Coronary artery (tissue), 2 donors: ENCODE data around the gene BCR.

ENCODE experiments used
- DNase-seq: peaks from one replicate; pipeline ENCODE4 v3.0.0-alpha.2; 2017; ENCODE audit warnings: low spot score
- H3K27ac ChIP-seq, 2 donors: fragments of 200-600 bp; sonication (generic); one replicate each; pipeline ENCODE4 v1.5.1; 2016 to 2019
- H3K4me3 ChIP-seq: fragments of 200-600 bp; sonication (generic); 2 replicates; pipeline ENCODE4 v1.5.1; 2016; ENCODE audit warnings: mild to moderate bottlenecking, moderate library complexity
- TF ChIP-seq, protein P1 (sequence below): fragments of 200-600 bp; sonication (generic); IDR thresholded peaks from one replicate; pipeline ENCODE4 v1.5.1; 2019; ENCODE audit warnings: antibody characterized with exemption

Gene BCR

DNA sequence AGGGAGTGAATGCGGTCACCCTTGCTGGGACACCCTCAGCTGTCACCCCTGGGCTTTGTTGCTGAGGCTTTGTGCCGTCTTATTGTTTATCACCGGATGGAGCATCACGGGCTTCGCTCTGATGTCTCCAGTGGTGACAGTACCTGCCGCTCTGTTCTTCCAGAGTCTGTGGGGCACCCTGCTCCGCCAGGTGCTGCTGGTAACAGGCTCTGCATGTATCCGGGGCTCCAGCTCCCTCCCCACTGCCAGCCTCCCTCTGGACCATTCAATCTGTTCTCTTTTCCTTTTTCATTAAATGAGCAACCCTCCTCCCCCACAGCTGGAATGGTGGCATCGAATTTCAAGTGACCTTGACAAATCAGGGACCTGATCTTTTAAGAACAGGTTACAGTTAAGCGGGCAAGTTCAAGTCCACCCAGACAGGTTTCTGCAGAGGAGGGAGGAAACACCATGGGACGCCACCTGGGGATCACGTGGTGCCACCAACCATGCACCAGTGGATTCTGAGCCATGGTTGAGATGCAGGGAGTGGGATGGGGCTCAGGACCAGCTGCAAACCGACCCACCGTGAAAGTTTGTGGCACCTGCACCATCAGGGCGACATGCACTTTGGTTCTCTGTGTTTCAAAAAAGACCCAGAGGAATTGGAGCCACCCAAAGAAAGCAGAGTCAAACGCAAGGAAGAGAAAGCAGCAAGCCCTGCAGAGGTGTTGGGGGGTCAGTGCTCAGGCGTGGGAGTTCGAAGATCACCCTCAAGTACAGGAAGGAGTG lies 89.3 kb downstream of the BCR start:
- Histone ChIP-seq H3K27ac (no peak overlapping the region), H3K4me3 (no peak overlapping the region)
- TF ChIP-seq, protein P1, sequence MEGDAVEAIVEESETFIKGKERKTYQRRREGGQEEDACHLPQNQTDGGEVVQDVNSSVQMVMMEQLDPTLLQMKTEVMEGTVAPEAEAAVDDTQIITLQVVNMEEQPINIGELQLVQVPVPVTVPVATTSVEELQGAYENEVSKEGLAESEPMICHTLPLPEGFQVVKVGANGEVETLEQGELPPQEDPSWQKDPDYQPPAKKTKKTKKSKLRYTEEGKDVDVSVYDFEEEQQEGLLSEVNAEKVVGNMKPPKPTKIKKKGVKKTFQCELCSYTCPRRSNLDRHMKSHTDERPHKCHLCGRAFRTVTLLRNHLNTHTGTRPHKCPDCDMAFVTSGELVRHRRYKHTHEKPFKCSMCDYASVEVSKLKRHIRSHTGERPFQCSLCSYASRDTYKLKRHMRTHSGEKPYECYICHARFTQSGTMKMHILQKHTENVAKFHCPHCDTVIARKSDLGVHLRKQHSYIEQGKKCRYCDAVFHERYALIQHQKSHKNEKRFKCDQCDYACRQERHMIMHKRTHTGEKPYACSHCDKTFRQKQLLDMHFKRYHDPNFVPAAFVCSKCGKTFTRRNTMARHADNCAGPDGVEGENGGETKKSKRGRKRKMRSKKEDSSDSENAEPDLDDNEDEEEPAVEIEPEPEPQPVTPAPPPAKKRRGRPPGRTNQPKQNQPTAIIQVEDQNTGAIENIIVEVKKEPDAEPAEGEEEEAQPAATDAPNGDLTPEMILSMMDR, result no peak
- no peak for DNase-seq

DNA sequence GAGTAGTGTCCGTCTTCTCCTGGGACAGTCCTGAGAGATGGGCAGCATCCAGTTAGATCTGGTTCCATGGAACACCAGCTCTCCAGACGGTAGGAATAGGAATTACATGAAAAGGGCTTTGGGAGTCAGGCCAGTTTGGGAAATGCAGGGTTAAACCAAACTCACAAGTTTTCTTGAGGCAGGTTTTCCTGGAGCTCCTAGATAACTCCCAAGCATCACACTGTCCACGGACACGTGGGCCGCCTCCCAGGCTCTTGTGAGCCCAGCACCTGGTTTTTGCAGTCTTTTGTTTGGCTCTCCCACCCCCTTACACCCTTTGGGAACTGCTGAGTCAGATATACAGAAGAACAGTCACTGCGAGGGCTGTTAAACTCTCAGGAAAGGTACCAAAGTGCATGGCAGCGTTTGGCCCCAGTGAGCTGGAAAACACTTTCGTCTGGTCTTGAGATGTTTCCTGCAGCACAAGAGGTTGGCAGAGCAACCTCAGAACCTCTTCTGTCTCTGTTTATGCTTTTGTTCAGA lies 90.0 kb downstream of the BCR start:
- no peak overlapping the region for H3K4me3 ChIP-seq
- H3K27ac ChIP-seq, result no peak overlapping the region
- DNase-seq, result no peak
- TF ChIP-seq, protein P1, result no peak

DNA sequence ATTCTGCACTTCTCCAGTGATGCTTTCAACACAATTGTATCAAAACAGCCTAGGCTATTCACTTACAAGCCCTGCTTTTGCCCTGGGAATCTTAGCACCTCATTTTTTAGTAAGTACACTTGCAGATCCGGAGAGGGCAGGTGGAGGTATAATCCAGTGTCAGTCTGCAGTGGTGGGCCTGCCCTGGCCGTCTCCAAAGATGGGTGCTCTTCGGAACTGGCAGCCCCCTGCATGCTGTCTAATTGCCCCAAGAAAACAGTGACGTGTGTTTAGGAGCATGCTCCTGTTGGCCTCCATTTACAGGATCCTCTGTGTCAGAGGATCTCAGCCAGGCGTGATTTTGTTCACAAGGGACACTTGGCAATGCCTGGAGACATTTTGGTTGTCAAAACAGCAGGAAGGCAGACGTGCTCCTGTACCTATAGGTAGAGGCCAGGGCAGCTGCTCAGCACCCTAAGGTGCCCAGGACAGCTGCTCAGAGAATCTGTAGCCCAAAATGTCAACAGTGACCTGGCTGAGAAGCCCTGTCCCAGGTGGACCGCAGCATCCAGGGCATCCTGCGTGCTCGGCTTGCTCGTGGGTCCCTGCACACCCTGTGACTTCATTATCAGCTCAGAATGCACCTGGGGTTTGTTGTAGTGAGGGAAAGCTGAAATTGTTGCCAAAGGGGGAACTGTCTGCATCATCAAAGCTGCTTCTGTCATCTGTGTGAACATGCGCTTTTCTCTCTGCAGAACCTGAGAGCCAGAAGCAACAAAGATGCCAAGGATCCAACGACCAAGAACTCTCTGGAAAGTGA lies 90.7 kb downstream of the BCR start:
- DNase-seq, result no peak
- no peak overlapping the region for H3K4me3 ChIP-seq
- no peak overlapping the region for H3K27ac ChIP-seq
- TF ChIP-seq, protein P1, result no peak

DNA sequence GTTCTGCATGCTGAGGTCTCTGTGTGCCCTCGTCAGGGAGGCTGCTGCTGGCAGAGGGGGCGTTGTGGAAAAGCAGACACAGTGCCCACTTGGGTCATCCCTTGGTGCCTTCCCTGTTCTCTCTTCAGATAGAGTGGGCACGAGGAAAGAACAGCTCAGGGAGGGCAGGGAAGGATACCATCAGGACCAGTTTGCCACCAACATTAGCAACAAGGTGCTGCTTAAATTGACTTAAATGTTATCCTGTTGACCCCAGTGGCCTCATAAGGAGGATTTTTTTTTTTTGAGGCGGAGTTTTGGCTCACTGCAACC lies 91.2 kb downstream of the BCR start:
- no peak overlapping the region for H3K27ac ChIP-seq
- H3K4me3 ChIP-seq, result no peak overlapping the region
- no peak for DNase-seq
- TF ChIP-seq, protein P1, result no peak

DNA sequence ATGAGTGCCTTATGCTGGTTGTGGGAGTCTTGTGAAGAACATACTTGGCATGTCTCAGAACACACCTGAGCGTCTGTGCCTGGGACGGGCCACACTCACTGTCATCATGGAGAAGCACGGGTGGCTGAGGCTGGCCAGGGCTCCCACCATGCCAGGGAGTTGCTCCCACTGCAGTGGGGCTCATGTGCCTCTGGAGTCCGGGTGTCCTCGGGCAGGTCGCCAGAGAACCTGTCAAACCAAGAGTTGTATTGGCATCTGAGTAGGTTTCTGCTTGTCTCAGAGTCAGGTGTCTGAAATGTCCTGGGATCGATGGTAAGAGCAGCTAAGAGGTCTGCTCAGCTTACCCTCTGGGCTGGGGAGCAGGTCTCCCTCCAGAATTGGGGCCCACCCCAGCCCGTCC lies 92.1 kb downstream of the BCR start:
- Histone ChIP-seq H3K4me3 (no peak overlapping the region), H3K27ac (no peak overlapping the region)
- no peak for DNase-seq
- TF ChIP-seq, protein P1, result no peak

DNA sequence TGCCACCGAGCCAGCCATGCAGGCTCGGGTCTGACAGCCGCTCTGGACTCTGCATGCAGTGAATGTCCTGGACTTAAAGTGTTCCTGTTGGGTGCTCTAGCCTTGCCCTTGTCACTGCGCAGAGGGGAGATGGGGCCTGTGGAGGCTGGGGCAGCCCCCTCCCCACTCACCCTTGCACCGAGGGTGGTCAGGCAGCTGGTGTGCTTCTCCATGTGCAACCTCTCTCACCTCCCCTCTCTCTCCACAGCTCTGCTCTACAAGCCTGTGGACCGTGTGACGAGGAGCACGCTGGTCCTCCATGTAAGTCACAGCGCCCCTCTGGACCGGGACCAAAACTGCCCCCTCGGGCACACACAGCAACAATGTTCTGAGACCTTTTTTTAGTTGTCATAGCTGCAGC lies 92.5 kb downstream of the BCR start:
- DNase-seq, result no peak
- TF ChIP-seq, protein P1, result no peak
- Histone ChIP-seq H3K4me3 (no peak overlapping the region), H3K27ac (no peak overlapping the region)
